Effector CD8-positive, alpha-beta T cell (primary cell): Measurements from ENCODE around the gene TNNI2.
"Not testable (repeated sequence)": the region's sequence is repeated elsewhere in the genome, so short reads cannot be mapped to it uniquely, and the experiment has no call there.

Experiments used
- DNase-seq: peaks from one replicate; lab custom pipeline; 2025; lab: John Stamatoyannopoulos, UW

The TNNI2 gene

GRCh38 chr11:1862588-1863351 lies 24.0 kb downstream of the TNNI2 start:
- no peak for DNase-seq

- no peak for DNase-seq
These were observed 24.8 kb downstream of the TNNI2 start for GRCh38 chr11:1863352-1864216.

GRCh38 chr11:1864231-1864630 lies 25.4 kb downstream of the TNNI2 start:
- DNase-seq, result no peak

GRCh38 chr11:1864831-1865665 lies 26.3 kb downstream of the TNNI2 start:
- no peak for DNase-seq

- DNase-seq, result no peak
These were observed 27.4 kb downstream of the TNNI2 start for GRCh38 chr11:1866226-1866625.

GRCh38 chr11:1866776-1867175 lies 28.0 kb downstream of the TNNI2 start:
- no peak for DNase-seq

GRCh38 chr11:1867381-1867780 lies 28.6 kb downstream of the TNNI2 start:
- DNase-seq, result no peak

- DNase-seq, result no peak
These were observed 29.4 kb downstream of the TNNI2 start for GRCh38 chr11:1868056-1868635.

GRCh38 chr11:1868636-1869291 lies 30.0 kb downstream of the TNNI2 start:
- DNase-seq, result no peak

GRCh38 chr11:1869427-1870325 lies 30.9 kb downstream of the TNNI2 start:
- DNase-seq, result no peak

- DNase-seq, result no peak
These were observed 31.5 kb downstream of the TNNI2 start for GRCh38 chr11:1870326-1870696.

- DNase-seq, result no peak
These were observed 32.1 kb downstream of the TNNI2 start for GRCh38 chr11:1870721-1871466.

- no peak for DNase-seq
These were observed 32.8 kb downstream of the TNNI2 start for GRCh38 chr11:1871531-1871930.

GRCh38 chr11:1872267-1872985 lies 33.6 kb downstream of the TNNI2 start:
- no peak for DNase-seq

GRCh38 chr11:1873048-1873812 lies 34.4 kb downstream of the TNNI2 start:
- DNase-seq, result no peak

- DNase-seq, result not testable (repeated sequence)
These were observed 35.0 kb downstream of the TNNI2 start for GRCh38 chr11:1873813-1874150.

- not testable (repeated sequence) for DNase-seq
These were observed 35.8 kb downstream of the TNNI2 start for GRCh38 chr11:1874441-1875092.
